ENCODE results near the gene RNF145.

- TF ChIP-seq ZFX (IDR thresholded peaks at IDR 0.05), result no peak
- TF ChIP-seq CTCF (conservative IDR thresholded peaks at IDR 0.05), result no peak
These were observed 26.1 kb downstream of the RNF145 start for GRCh38 chr5:159183247-159183646.
